ENCODE results near the gene MAP1LC3B.

The MAP1LC3B gene

DNA sequence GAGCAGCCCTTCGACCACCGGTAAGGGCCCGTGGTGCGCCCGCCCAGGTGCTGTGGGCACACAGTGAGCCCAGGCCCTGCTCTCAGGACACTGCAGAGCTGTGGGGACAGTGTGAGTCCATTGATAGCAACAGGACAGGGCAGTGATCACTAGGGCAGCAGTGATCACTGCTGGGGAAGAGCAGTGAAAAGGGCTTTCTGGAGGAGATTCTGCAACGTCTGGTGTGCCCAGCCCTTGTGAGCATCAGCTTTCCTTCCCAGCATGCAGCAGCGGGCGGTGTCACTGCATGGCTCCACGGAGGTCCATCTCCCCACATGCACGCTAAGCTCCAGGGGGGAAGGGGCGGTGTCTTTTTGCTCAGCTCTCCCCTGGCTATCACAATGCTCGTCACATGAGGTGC lies 32.1 kb downstream of the MAP1LC3B start:
- ATAC-seq: no peak; the same call in 2 of the 3 replicates
- TF ChIP-seq TOX (CRISPR knock-in tag; IDR thresholded peaks at IDR 0.05; ENCODE audit: borderline replicate concordance) (no peak), OSR1 (CRISPR knock-in tag; IDR thresholded peaks at IDR 0.05) (no peak)

DNA sequence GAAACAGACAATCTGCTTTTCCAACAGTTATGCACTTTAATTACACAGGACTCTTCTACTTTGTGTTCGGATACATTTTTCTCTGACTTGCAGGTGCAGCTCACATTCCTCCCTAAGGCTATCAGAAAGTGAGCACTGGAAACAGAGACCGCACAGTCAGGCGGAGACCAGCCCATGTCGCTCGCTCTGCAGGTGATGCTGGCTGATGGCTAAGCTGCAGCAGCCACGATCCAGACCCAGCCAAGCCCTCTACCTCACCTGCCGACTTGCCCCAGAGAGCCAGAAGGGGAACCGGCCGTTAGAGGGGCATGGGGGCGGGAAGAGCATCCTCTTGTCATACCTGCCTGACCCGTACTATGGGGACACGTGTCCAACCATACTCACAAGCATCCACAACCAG lies 33.8 kb downstream of the MAP1LC3B start:
- no peak for ATAC-seq

GRCh38 chr16:87426423-87427215 lies 34.5 kb downstream of the MAP1LC3B start:
- TF ChIP-seq CREB5 (CRISPR knock-in tag; IDR thresholded peaks at IDR 0.05; ENCODE audit: low read depth): no peak
- TF ChIP-seq ISL1 (CRISPR knock-in tag; IDR thresholded peaks at IDR 0.05): no peak
- TF ChIP-seq TOX (CRISPR knock-in tag; IDR thresholded peaks at IDR 0.05; ENCODE audit: borderline replicate concordance): no peak
- TF ChIP-seq POU6F1 (CRISPR knock-in tag; IDR thresholded peaks at IDR 0.05; ENCODE audit: borderline replicate concordance, low read depth): no peak
- no peak for TF ChIP-seq RARB (CRISPR knock-in tag; IDR thresholded peaks at IDR 0.05)

More for the DNA sequence above, 33.8 kb downstream of the MAP1LC3B start:
- TF ChIP-seq BACH2 (CRISPR knock-in tag; IDR thresholded peaks at IDR 0.05; ENCODE audit: borderline replicate concordance) (no peak), PPARA (CRISPR knock-in tag; IDR thresholded peaks at IDR 0.05; ENCODE audit: borderline replicate concordance) (no peak), ZNF70 (CRISPR knock-in tag; IDR thresholded peaks at IDR 0.05) (no peak), ARNTL (CRISPR knock-in tag; IDR thresholded peaks at IDR 0.05; ENCODE audit: borderline replicate concordance, low read depth) (no peak), TCF4 (CRISPR knock-in tag; IDR thresholded peaks at IDR 0.05; ENCODE audit: borderline replicate concordance) (no peak), TOX (CRISPR knock-in tag; IDR thresholded peaks at IDR 0.05; ENCODE audit: borderline replicate concordance) (no peak), ZFP30 (CRISPR knock-in tag; IDR thresholded peaks at IDR 0.05) (no peak)

GRCh38 chr16:87431926-87432325 lies 39.8 kb downstream of the MAP1LC3B start:
- TF ChIP-seq ZFP30 (CRISPR knock-in tag; IDR thresholded peaks at IDR 0.05) (no peak), TOX (CRISPR knock-in tag; IDR thresholded peaks at IDR 0.05; ENCODE audit: borderline replicate concordance) (no peak), ZNF8 (CRISPR knock-in tag; IDR thresholded peaks at IDR 0.05) (no peak), SNAI2 (CRISPR knock-in tag; IDR thresholded peaks at IDR 0.05) (no peak), OSR1 (CRISPR knock-in tag; IDR thresholded peaks at IDR 0.05) (no peak), ZC3H10 (CRISPR knock-in tag; IDR thresholded peaks at IDR 0.05) (no peak), ESRRG (CRISPR knock-in tag; IDR thresholded peaks at IDR 0.05) (no peak), GLIS3 (CRISPR knock-in tag; IDR thresholded peaks at IDR 0.05) (no peak), ZFP3 (CRISPR knock-in tag; IDR thresholded peaks at IDR 0.05) (no peak)
- TF ChIP-seq, protein P1, sequence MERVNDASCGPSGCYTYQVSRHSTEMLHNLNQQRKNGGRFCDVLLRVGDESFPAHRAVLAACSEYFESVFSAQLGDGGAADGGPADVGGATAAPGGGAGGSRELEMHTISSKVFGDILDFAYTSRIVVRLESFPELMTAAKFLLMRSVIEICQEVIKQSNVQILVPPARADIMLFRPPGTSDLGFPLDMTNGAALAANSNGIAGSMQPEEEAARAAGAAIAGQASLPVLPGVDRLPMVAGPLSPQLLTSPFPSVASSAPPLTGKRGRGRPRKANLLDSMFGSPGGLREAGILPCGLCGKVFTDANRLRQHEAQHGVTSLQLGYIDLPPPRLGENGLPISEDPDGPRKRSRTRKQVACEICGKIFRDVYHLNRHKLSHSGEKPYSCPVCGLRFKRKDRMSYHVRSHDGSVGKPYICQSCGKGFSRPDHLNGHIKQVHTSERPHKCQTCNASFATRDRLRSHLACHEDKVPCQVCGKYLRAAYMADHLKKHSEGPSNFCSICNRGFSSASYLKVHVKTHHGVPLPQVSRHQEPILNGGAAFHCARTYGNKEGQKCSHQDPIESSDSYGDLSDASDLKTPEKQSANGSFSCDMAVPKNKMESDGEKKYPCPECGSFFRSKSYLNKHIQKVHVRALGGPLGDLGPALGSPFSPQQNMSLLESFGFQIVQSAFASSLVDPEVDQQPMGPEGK (CRISPR knock-in tag; IDR thresholded peaks at IDR 0.05; ENCODE audit: borderline replicate concordance): no peak
- ATAC-seq: peak; percentile 84

More at GRCh38 chr16:87426423-87427215, 34.5 kb downstream of the MAP1LC3B start:
- no peak for ATAC-seq

GRCh38 chr16:87432330-87432915 lies 40.3 kb downstream of the MAP1LC3B start:
- ATAC-seq: peak; percentile 13
- TF ChIP-seq, protein P2, sequence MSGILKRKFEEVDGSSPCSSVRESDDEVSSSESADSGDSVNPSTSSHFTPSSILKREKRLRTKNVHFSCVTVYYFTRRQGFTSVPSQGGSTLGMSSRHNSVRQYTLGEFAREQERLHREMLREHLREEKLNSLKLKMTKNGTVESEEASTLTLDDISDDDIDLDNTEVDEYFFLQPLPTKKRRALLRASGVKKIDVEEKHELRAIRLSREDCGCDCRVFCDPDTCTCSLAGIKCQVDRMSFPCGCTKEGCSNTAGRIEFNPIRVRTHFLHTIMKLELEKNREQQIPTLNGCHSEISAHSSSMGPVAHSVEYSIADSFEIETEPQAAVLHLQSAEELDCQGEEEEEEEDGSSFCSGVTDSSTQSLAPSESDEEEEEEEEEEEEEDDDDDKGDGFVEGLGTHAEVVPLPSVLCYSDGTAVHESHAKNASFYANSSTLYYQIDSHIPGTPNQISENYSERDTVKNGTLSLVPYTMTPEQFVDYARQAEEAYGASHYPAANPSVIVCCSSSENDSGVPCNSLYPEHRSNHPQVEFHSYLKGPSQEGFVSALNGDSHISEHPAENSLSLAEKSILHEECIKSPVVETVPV (CRISPR knock-in tag; IDR thresholded peaks at IDR 0.05): no peak
- TF ChIP-seq ZNF565 (CRISPR knock-in tag; conservative IDR thresholded peaks at IDR 0.05; ENCODE audit: low read depth) (no peak), ZNF70 (CRISPR knock-in tag; IDR thresholded peaks at IDR 0.05) (no peak), ISL1 (CRISPR knock-in tag; IDR thresholded peaks at IDR 0.05) (no peak), PPARA (CRISPR knock-in tag; IDR thresholded peaks at IDR 0.05; ENCODE audit: borderline replicate concordance) (no peak), CSDC2 (CRISPR knock-in tag; IDR thresholded peaks at IDR 0.05) (no peak), ZNF8 (CRISPR knock-in tag; IDR thresholded peaks at IDR 0.05) (no peak), TCF4 (CRISPR knock-in tag; IDR thresholded peaks at IDR 0.05; ENCODE audit: borderline replicate concordance) (no peak), GLIS3 (CRISPR knock-in tag; IDR thresholded peaks at IDR 0.05) (no peak), BACH2 (CRISPR knock-in tag; IDR thresholded peaks at IDR 0.05; ENCODE audit: borderline replicate concordance) (no peak), OSR1 (CRISPR knock-in tag; IDR thresholded peaks at IDR 0.05) (no peak), ZC3H10 (CRISPR knock-in tag; IDR thresholded peaks at IDR 0.05) (no peak)
- TF ChIP-seq, protein P1 (CRISPR knock-in tag; IDR thresholded peaks at IDR 0.05; ENCODE audit: borderline replicate concordance): no peak

Data from SK-N-SH treated with all-trans-retinoic acid at 6 μM for 48 hours (cell line).